Liver (tissue), 9 donors: ENCODE results near the gene PGS1. TPM values are rescaled to one million over a fixed set of nuclear protein-coding genes. Genes with fewer than 3 reads are reported as not detected.

ENCODE experiments used
- DNase-seq: peaks from one replicate; pipeline ENCODE4 v3.0.0-alpha.2; 2017; ENCODE audit warnings: low spot score
- H3K27ac ChIP-seq, 2 donors: one replicate each; pipeline ENCODE4 v1.7.0; 2013; ENCODE audit warnings: inconsistent platforms in 2 of 2, low read length in 2 of 2, control low read depth in 1 of 2, low read depth in 1 of 2, mild to moderate bottlenecking in 1 of 2
- H3K27me3 ChIP-seq, 4 donors: one replicate each; pipeline versions ENCODE4 v1.6.1 to v1.7.0; 2013; ENCODE audit warnings: low read length in 3 of 4, inconsistent platforms in 1 of 4, mild to moderate bottlenecking in 1 of 4, moderate library complexity in 1 of 4; ENCODE audit not compliant: control insufficient read depth in 4 of 4, insufficient read depth in 4 of 4
- H3K36me3 ChIP-seq, 4 donors: one replicate each; pipeline versions ENCODE4 v1.6.1 to v1.7.0; 2013; ENCODE audit warnings: low read length in 3 of 4, mild to moderate bottlenecking in 3 of 4, low read depth in 1 of 4, moderate library complexity in 1 of 4; ENCODE audit not compliant: control insufficient read depth in 4 of 4, insufficient read depth in 3 of 4
- H3K4me1 ChIP-seq, 4 donors: one replicate each; pipeline versions ENCODE4 v1.6.1 to v1.7.0; 2013; ENCODE audit warnings: low read length in 3 of 4, mild to moderate bottlenecking in 3 of 4, moderate library complexity in 1 of 4; ENCODE audit not compliant: control insufficient read depth in 4 of 4, insufficient read depth in 4 of 4
- H3K4me3 ChIP-seq, 3 donors: one replicate each; pipeline versions ENCODE4 v1.6.1 to v1.7.0; 2013; ENCODE audit warnings: low read length in 3 of 3, control low read depth in 1 of 3, low read depth in 1 of 3, mild to moderate bottlenecking in 1 of 3
- H3K9ac ChIP-seq, 2 donors: one replicate each; pipeline ENCODE4 v1.7.0; 2013; ENCODE audit warnings: low read length in 2 of 2, mild to moderate bottlenecking in 2 of 2, moderate library complexity in 2 of 2, control low read depth in 1 of 2, low read depth in 1 of 2
- H3K9me3 ChIP-seq, 4 donors: one replicate each; pipeline versions ENCODE4 v1.6.1 to v1.7.0; 2013; ENCODE audit warnings: low read length in 3 of 4; ENCODE audit not compliant: control insufficient read depth in 4 of 4
- ATF3 ChIP-seq: IDR thresholded peaks from 2 replicates; pipeline ENCODE4 v1.6.1; 2016; ENCODE audit warnings: antibody characterized with exemption
- EGR1 ChIP-seq, 2 donors: IDR thresholded peaks; 2 replicates each; pipeline ENCODE4 v1.6.1; 2016 to 2018; ENCODE audit warnings: antibody characterized with exemption in 2 of 2, low read depth in 2 of 2
- FOXA1 ChIP-seq: IDR thresholded peaks from 2 replicates; pipeline ENCODE4 v1.6.1; 2016; ENCODE audit warnings: antibody characterized with exemption
- GABPA ChIP-seq, 2 donors: IDR thresholded peaks in 1 of 2; conservative IDR thresholded peaks in 1 of 2; 2 replicates each; pipeline ENCODE4 v1.6.1; 2016; ENCODE audit warnings: antibody characterized with exemption in 2 of 2, mild to moderate bottlenecking in 1 of 2, moderate library complexity in 1 of 2
- HNF4A ChIP-seq, 2 donors: conservative IDR thresholded peaks; 2 replicates each; pipeline ENCODE4 v1.6.1; 2016; ENCODE audit warnings: antibody characterized with exemption in 2 of 2, mild to moderate bottlenecking in 2 of 2
- HNF4G ChIP-seq: IDR thresholded peaks from 2 replicates; pipeline ENCODE4 v1.6.1; 2016; ENCODE audit warnings: antibody characterized with exemption
- JUND ChIP-seq, 2 donors: IDR thresholded peaks; 2 replicates each; pipeline ENCODE4 v1.6.1; 2016; ENCODE audit warnings: antibody characterized with exemption in 2 of 2
- MAX ChIP-seq: IDR thresholded peaks from 2 replicates; pipeline ENCODE4 v1.6.1; 2016; ENCODE audit warnings: antibody characterized with exemption
- NR2F2 ChIP-seq: IDR thresholded peaks from 2 replicates; pipeline ENCODE4 v1.6.1; 2016; ENCODE audit warnings: antibody characterized with exemption
- RAD21 ChIP-seq, 2 donors: IDR thresholded peaks; 2 replicates each; pipeline ENCODE4 v1.6.1; 2016; ENCODE audit warnings: antibody characterized with exemption in 2 of 2, mild to moderate bottlenecking in 2 of 2
- REST ChIP-seq: IDR thresholded peaks from 2 replicates; pipeline ENCODE4 v1.6.1; 2016; ENCODE audit warnings: antibody characterized with exemption, mild to moderate bottlenecking
- RXRA ChIP-seq, 2 donors: IDR thresholded peaks; 2 replicates each; pipeline ENCODE4 v1.6.1; 2017 to 2018; ENCODE audit warnings: antibody characterized with exemption in 2 of 2, mild to moderate bottlenecking in 1 of 2
- SP1 ChIP-seq: IDR thresholded peaks from 2 replicates; pipeline ENCODE4 v1.6.1; 2018; ENCODE audit warnings: antibody characterized with exemption, mild to moderate bottlenecking
- TAF1 ChIP-seq: conservative IDR thresholded peaks from 2 replicates; pipeline ENCODE4 v1.6.1; 2016; ENCODE audit warnings: antibody characterized with exemption, mild to moderate bottlenecking
- YY1 ChIP-seq: IDR thresholded peaks from 2 replicates; pipeline ENCODE4 v1.6.1; 2016; ENCODE audit warnings: antibody characterized with exemption, mild to moderate bottlenecking
- ZBTB33 ChIP-seq: IDR thresholded peaks from 2 replicates; pipeline ENCODE4 v1.6.1; 2016; ENCODE audit warnings: antibody characterized with exemption
- WGBS: extraction: QIAGEN DNeasy Blood & Tissue Kit; methylation state at CpG from one replicate; pipeline ENCODE4 v1.1.7; 2013; 5-methylcytosine and 5-hydroxymethylcytosine counted together
- polyA plus RNA-seq, 2 donors: library from polyadenylated mRNA; stranded (reverse) in 1 of 2; unstranded in 1 of 2; fragments of 200-250 nt in 1 of 2; fragments of >200 nt in 1 of 2; fragmentation: Nextera tagmentation in 1 of 2; extraction: Ambion mirVana in 1 of 2; gene quantifications; one replicate each; pipeline versions ENCODE4 v1.2.1 to v1.2.3, GENCODE V29; 2013 to 2015
- total RNA-seq, 2 donors: library from RNA; depleted of rRNA; stranded (reverse); fragments of >200 nt; gene quantifications; one replicate each; pipeline ENCODE4 v1.2.3, GENCODE V29; 2014
- donor health status: healthy.
- donor health status: healthy.
- donor health status: healthy.
- donor health status: healthy.
- donor health status: healthy.

Gene PGS1
- total and polyA plus RNA-seq, 4 donors, result 8.1 to 24.1 (median 12.2) TPM

- under 1% methylated on average over 59 of the region's 59 CpGs for WGBS
- TF ChIP-seq ATF3, result no peak
- TF ChIP-seq REST, result peak; percentile 39
- TF ChIP-seq YY1, result peak; percentile 59
- TF ChIP-seq EGR1 (IDR thresholded peaks at IDR 0.05; ENCODE audit: low read depth in 2 of 2), result peak in 1 of 2 donors; percentile 51
- TF ChIP-seq SP1, result peak; percentile 72
- peak in 1 of 2 donors; percentile 43 for TF ChIP-seq HNF4A (conservative IDR thresholded peaks at IDR 0.05)
- no peak for TF ChIP-seq GABPA (IDR thresholded peaks at IDR 0.05 in 1 of 2, conservative IDR thresholded peaks at IDR 0.05 in 1 of 2)
- peak in 1 of 2 donors; percentile 30 for TF ChIP-seq JUND (IDR thresholded peaks at IDR 0.05)
- no peak for TF ChIP-seq ZBTB33
- peak; percentile 6 to 23 for TF ChIP-seq RAD21 (IDR thresholded peaks at IDR 0.05)
- peak; percentile 37 to 50 for TF ChIP-seq RXRA (IDR thresholded peaks at IDR 0.05)
- no peak for TF ChIP-seq NR2F2
- TF ChIP-seq TAF1, result peak; percentile 24
- TF ChIP-seq FOXA1, result no peak
- H3K4me1 ChIP-seq, result peaks cover 6 to 38% (median 27%) of the 10 kb centered on the region in 4 donors
- peak within 1 kb of the TSS; percentile 83 to 90 for H3K27ac ChIP-seq
- peak; percentile 71 for DNase-seq
- no peaks in the 10 kb centered on the region for H3K27me3 ChIP-seq
- peaks cover 0 to 16% (median 6%) of the 10 kb centered on the region in 4 donors for H3K36me3 ChIP-seq
- peak within 1 kb of the TSS; percentile 32 to 87 for H3K9ac ChIP-seq
- H3K9me3 ChIP-seq, result no peaks in the 10 kb centered on the region
- H3K4me3 ChIP-seq, result peak within 1 kb of the TSS; percentile 74 to 98 (median 92)
These were observed 18.5 kb upstream of the PGS1 start, which contains the start of gene SOCS3 for GRCh38 chr17:78359997-78360370. Gene SOCS3, minus strand, starts transcription at chr17:78360077. Its CDS starts 982 bp downstream, at chr17:78359095.

- peaks cover 4 to 33% (median 21%) of the 10 kb centered on the region in 4 donors for H3K4me1 ChIP-seq
- H3K9ac ChIP-seq, result peak overlapping the region in 1 of 2 donors; percentile 68
- TF ChIP-seq GABPA (IDR thresholded peaks at IDR 0.05 in 1 of 2, conservative IDR thresholded peaks at IDR 0.05 in 1 of 2) (no peak), TAF1 (no peak), HNF4A (conservative IDR thresholded peaks at IDR 0.05) (peak in 1 of 2 donors; percentile 23), MAX (no peak), REST (no peak), RAD21 (IDR thresholded peaks at IDR 0.05) (peak; percentile 90 to 95), ATF3 (no peak), EGR1 (IDR thresholded peaks at IDR 0.05; ENCODE audit: low read depth in 2 of 2) (peak in 1 of 2 donors; percentile 7), ZBTB33 (no peak), SP1 (no peak), RXRA (IDR thresholded peaks at IDR 0.05) (peak in 1 of 2 donors; percentile 55), FOXA1 (no peak), HNF4G (no peak)
These were observed 17.9 kb upstream of the PGS1 start for GRCh38 chr17:78360371-78361224.

More at GRCh38 chr17:78360371-78361224, 17.9 kb upstream of the PGS1 start:
- 2% methylated on average over 49 of the region's 49 CpGs for WGBS
- Histone ChIP-seq H3K36me3 (peaks cover 0 to 16% (median 6%) of the 10 kb centered on the region in 4 donors), H3K27me3 (no peaks in the 10 kb centered on the region), H3K4me3 (peak overlapping the region; percentile 43 to 92 (median 49)), H3K27ac (peak overlapping the region; percentile 83 to 90), H3K9me3 (no peaks in the 10 kb centered on the region)
- peak; percentile 90 for DNase-seq
